HG02571 (cell line): ENCODE data around the gene RPL26.
A peak's percentile ranks its signal among the peaks of the same experiment; 100 is the strongest.
"Not testable (repeated sequence)": the region's sequence is repeated elsewhere in the genome, so short reads cannot be mapped to it uniquely, and the experiment has no call there.

Experiments
- ATAC-seq: cut with Tn5 transposase; IDR thresholded peaks from one replicate; pipeline ENCODE4 v1.9.1; 2021; ENCODE audit warnings: mild to moderate bottlenecking, moderate library complexity; ENCODE audit not compliant: unreplicated experiment

The RPL26 gene

GRCh38 chr17:8397636-8398035 lies 14.6 kb upstream of the RPL26 start, which contains the start of gene RNF222:
Gene RNF222 (minus strand): TSS chr17:8397827. CDS start chr17:8393461, 4,366 bp downstream.
- ATAC-seq, result no peak

DNA sequence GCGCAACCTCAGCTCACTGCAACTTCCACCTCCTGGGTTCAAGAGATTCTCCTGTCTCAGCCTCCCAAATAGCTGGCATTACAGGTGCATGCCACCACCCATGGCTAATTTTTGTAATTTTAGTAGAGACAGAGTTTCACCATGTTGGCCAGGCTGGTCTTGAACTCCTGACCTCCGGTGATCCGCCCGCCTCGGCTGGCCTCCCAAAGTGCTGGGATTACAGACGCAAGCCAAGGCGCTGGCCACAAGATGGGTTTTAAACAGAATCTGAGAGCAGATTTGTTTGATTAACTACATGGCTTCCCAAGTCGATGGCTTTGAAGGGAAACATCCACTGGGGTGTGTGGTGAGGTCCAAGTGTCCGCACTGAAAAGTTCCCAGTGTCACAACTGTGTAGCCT lies 11.5 kb upstream of the RPL26 start:
- ATAC-seq, result not testable (repeated sequence)

GRCh38 chr17:8393470-8394231 lies 10.7 kb upstream of the RPL26 start:
- no peak for ATAC-seq

DNA sequence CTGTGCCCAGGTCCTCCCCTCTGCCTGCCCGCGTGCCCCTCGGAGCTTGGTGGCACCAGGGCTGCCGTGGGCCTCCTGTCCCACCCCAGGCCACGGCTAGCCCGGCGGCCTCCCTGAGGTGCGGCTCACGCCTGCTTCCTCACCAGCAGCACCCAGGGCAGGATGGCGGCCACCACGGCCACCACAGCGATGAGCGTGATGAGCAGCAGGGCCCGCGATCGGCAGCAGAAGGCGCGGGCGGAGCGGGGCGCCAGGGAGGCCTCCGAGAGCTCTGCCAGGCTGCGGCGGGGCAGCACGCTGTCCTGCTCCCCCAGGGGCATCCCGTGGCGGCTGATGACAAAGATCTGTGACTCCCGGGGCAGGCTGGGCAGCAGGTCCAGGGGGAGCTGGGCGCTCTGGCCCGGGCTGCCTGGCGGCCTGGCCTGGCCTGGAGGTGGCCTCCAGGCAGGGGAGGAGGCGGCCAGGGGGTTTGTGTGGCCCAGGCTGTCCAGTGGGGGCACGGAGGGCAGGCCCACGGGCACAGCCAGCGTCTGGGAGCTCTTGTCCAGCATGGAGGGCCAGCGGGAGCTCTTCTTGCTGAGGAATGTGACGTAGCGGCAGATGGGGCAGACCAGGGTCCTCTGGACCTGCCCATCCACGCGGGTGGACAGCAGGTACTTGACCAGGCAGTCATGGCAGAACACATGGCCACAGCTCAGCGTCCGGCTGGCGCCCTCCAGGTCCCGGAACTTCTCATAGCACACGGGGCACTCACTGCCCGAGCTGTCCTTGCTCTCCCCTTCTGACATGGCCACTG lies 9.9 kb upstream of the RPL26 start:
- no peak for ATAC-seq

DNA sequence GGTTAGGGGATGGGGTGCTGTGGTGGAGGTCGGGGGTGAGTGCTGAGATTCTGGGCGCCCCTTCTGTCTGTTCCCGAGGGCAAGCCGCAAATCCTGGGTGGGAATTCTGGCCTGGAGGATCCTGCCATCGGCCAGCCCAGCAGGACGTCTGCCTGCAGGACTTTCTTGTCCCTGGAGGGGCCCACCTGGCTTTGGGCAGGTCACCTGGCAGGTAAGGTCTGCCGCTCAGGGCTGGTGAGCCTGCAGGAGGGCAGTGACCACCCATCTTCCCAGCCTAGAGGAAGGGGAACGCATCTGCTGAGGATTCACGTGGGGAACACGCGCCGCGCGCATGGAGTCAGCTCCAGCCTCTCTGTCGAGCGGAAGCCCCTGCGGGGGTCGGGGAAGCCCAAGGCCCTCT lies 9.3 kb upstream of the RPL26 start:
- ATAC-seq, result no peak

DNA sequence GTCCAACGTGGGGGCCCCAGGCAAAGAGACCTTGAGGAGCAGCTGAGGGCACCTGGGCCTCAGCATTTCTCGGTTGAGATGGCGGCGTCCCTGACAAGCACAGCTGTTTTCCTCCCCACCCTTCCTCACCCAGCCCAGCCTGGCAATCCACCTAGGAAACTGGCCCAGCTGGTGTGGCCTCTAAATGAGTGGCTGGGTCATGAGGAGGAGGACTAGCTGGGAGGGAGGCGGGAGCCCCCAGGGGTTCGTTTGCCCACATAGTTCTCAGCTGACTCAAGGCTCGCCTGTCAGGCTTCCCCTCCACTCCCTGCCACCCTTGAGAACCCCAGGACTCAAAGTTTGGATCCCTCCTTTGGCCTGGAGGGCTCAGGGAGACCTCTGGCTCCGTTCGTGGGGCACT lies 8.7 kb upstream of the RPL26 start:
- no peak for ATAC-seq

DNA sequence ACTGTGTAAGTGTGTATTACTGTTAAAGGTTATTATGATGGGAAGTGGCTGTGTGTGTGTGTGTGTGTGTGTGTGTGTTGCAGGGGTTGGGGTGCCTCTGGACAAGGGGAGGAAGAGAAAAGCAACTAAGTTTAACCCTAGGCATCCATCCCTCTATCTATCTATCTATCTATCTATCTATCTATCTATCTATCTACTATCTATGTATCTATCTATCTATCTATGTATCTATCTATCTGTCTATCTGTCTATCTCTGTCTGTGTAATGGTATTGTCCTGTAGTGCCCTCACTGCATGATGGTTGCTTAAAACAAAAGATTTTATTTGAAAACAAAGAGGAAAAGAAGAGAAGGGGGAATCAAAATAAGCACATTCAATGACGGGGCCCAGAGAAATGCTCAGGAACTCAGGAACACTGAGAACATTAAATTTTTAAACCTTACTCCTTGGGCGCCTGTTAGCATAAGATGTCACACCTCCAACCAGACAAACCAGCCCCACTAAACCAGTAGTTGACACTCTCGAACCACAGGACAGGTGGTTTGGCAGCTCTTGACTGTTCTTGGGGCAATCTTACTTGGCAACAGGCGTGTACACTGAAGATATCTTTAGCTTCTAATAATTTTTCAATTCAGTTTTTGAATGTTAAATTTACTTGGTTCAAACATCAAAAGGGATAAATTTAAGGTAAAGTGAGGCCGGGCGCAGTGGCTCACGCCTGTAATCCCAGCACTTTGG lies 5.1 kb upstream of the RPL26 start:
- ATAC-seq, result no peak

DNA sequence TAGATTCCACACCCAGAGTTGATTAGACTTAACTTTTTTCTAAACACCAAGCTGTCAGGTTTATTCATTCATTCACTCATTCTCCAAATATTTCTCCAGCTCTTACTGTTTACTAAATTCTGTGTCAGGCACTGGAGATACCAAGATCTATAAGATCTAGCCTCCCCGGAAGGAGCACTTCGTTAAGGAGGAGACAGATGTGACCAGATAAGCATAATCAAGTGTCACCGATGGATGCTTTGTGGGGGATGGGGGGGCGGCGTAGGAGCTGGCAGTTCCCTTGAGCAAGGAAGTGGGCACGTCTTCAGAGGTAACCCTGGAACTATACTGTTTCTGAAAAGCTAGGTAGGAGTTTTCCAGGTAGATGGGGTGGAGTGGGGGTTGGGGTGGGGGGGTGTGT lies 3.8 kb upstream of the RPL26 start:
- no peak for ATAC-seq

GRCh38 chr17:8384801-8385378 lies 1.9 kb upstream of the RPL26 start:
- no peak for ATAC-seq

DNA sequence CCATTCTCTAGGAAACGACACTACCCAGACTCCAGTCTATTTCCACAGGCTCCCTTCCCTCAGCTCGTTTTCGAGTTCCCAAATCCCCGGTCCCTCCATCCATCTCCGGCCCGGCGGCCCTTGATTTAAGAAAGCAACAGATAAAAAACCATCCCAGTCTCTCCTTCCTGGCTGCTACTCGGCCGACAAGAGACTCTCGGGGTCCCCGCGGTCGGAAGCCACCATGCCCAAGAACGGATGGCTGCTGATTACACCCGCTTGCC lies 182 bp downstream of the RPL26 start:
- ATAC-seq, result peak; percentile 3

- no peak for ATAC-seq
Measured at GRCh38 chr17:8382052-8382879, 727 bp downstream of the RPL26 start.

GRCh38 chr17:8380049-8380448 lies 2.9 kb downstream of the RPL26 start:
- no peak for ATAC-seq

DNA sequence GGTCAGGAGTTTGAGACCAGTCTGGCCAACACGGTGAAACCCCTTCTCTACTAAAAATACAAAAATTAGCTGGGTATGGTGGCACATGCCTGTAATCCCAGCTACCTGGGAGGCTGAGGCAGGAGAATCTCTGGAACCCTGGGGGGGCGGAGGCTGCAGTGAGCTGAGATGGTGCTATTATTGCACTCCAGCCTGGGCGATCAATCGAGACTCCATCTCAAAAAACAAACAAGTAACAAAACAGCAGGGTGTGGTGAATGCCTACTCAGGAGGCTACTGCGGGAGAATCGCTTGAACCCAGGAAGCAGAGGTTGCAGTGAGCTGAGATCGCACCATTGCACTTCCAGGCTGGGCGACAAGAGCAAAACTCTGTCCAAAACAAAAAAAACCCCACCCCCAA lies 4.9 kb downstream of the RPL26 start:
- ATAC-seq, result not testable (repeated sequence)

DNA sequence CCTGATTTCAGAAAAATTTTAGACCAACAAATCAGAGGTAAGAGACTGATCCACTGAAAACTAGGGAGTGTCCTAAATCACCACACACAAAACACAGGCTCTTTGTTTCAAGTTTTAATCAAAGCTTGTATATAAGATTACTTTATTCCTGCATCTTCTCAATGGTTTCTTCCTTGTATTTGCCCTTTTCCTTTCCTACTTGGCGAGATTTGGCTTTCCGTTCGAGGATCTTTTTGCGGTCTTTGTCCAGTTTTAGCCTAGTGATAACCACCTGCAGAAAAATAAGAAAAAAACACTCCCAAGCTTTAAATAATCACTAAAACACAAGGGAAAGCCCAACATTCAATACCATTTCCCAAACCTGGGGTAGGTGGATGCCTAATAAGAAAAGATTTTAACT lies 5.6 kb downstream of the RPL26 start:
- ATAC-seq, result no peak

GRCh38 chr17:8376271-8377067 lies 6.5 kb downstream of the RPL26 start, which contains the start of gene KRABD2:
Gene KRABD2 (minus strand): TSS chr17:8376704.
- peak; percentile 74 for ATAC-seq

DNA sequence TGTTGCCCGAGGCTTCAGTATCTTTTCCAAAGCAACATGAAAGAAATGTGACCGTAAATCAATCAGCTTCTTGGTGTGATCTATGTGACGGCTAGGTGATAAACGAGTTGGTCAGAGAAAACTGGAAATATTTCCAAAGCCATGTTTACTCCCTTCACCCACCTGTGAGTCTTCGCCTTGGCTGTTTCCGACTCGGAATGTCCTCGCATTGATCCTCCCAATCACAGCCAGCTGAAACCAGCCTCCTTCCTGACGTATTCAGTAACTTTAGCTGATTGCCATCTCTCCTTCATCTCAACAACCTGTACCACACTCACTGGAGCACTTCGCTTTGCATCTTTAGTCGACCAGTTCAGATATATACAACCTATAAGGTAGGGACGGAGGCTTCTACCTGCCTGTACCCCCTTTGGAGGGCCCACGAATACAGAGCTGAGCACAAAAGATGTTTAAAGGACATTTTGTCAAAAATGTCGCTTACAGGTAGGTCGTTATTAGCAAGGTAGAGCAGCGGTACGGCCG lies 7.2 kb downstream of the RPL26 start:
- ATAC-seq, result no peak

- ATAC-seq, result not testable (repeated sequence)
Measured at GRCh38 chr17:8373856-8374255, 9.1 kb downstream of the RPL26 start.

DNA sequence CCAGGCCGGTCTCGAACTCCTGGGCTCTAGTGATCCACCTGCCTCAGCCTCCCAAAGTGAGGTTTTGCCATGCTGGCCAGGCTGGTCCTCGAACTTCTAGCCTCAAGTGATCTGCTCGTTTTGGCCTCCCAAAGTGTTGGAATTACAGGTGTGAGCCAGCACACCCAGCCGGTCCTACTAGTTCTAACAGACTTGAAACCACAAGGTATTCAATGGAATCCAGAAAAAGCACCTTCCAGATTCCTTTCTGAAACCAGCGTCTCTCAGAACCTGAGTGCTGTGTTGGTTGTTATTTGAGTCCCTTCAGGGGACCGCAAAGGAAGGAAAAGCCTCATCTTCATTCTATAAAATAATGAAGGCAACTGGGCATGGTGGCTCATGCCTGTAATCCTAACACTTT lies 10.6 kb downstream of the RPL26 start:
- no peak for ATAC-seq

DNA sequence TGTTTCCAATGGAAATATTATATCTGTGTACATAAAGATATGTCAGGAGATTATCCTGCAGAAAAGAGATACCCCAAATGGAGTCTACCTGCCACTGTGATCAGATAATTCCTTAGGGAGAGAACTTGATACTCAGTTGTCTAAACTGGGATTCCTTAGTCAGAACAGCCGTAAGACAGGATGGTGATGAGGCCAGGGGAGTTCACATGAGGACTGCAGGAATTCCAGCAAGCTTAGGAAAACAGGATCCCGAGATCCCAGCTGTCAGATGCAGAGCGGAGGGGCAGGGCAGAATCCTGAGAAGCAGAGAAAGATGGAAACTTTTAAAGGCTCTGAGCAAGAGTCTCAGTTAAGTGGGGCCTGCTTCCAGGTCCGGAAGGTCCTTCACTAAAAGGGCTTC lies 11.2 kb downstream of the RPL26 start:
- no peak for ATAC-seq
